LNCaP clone FGC (cell line): ENCODE data around the gene PTPRD.

Experiments used
- DNase-seq: peaks from one replicate; pipeline ENCODE4 v3.0.0-alpha.2; 2011; ENCODE audit warnings: low read depth
- H3K4me3 ChIP-seq: 2 replicates; pipeline ENCODE4 v1.5.1; 2011; ENCODE audit warnings: mild to moderate bottlenecking, low read depth, low read length, control low read depth
- CTCF ChIP-seq: IDR thresholded peaks from 2 replicates; pipeline ENCODE4 v1.5.1; 2012; ENCODE audit warnings: mild to moderate bottlenecking; ENCODE audit not compliant: control insufficient read depth, insufficient read depth; ENCODE audit errors: extremely low read depth

Gene PTPRD

GRCh38 chr9:9847750-9848149, 765.1 kb downstream of the PTPRD start:
- TF ChIP-seq CTCF, result no peak
- DNase-seq, result no peak
- H3K4me3 ChIP-seq, result no peak overlapping the region

- no peak for TF ChIP-seq CTCF
- no peak for DNase-seq
- no peak overlapping the region for H3K4me3 ChIP-seq
Observed at GRCh38 chr9:9846557-9846956, 766.2 kb downstream of the PTPRD start.

GRCh38 chr9:9820436-9820835, 792.4 kb downstream of the PTPRD start:
- DNase-seq, result no peak
- TF ChIP-seq CTCF, result no peak
- no peak overlapping the region for H3K4me3 ChIP-seq

- no peak overlapping the region for H3K4me3 ChIP-seq
- TF ChIP-seq CTCF, result no peak
- DNase-seq, result no peak
Observed at GRCh38 chr9:9819886-9820285, 792.9 kb downstream of the PTPRD start.

- TF ChIP-seq CTCF, result no peak
- H3K4me3 ChIP-seq, result no peak overlapping the region
- no peak for DNase-seq
Observed at GRCh38 chr9:9817176-9817575, 795.6 kb downstream of the PTPRD start.

- DNase-seq, result no peak
- no peak overlapping the region for H3K4me3 ChIP-seq
- no peak for TF ChIP-seq CTCF
Observed at GRCh38 chr9:9804109-9804508, 808.7 kb downstream of the PTPRD start.

- no peak for TF ChIP-seq CTCF
- DNase-seq, result no peak
- H3K4me3 ChIP-seq, result no peak overlapping the region
Observed at GRCh38 chr9:9799287-9799686, 813.5 kb downstream of the PTPRD start.
